ENCODE measurements around the gene NBAS.

The NBAS gene

GRCh38 chr2:15601681-15602080 is 40.5 kb upstream of the NBAS start:
- Histone ChIP-seq H3K9me3 (no peaks in the 10 kb centered on the region), H3K4me1 (no peaks in the 10 kb centered on the region), H3K27ac (no peak overlapping the region), H3K36me3 (peaks cover 92 to 100% (median 97%) of the 10 kb centered on the region in 3 donors), H3K4me3 (no peak overlapping the region), H3K27me3 (no peaks in the 10 kb centered on the region)
- intact Hi-C loops (cut with DNase I; ENCODE audit: low total_unique reads), result no loop called here
- no peak for TF ChIP-seq CTCF (IDR thresholded peaks at IDR 0.05)
- no peak for DNase-seq

GRCh38 chr2:15599994-15600393 is 38.9 kb upstream of the NBAS start:
- H3K4me3 ChIP-seq, result no peak overlapping the region
- H3K27ac ChIP-seq, result no peak overlapping the region
- DNase-seq, result no peak
- no peaks in the 10 kb centered on the region for H3K27me3 ChIP-seq
- peaks cover 90 to 97% (median 96%) of the 10 kb centered on the region in 3 donors for H3K36me3 ChIP-seq
- intact Hi-C loops (cut with DNase I; ENCODE audit: low total_unique reads), result no loop called here
- TF ChIP-seq CTCF (IDR thresholded peaks at IDR 0.05), result no peak
- no peaks in the 10 kb centered on the region for H3K4me1 ChIP-seq
- H3K9me3 ChIP-seq, result no peaks in the 10 kb centered on the region

- no peak for TF ChIP-seq CTCF (IDR thresholded peaks at IDR 0.05)
- H3K4me1 ChIP-seq, result peaks cover 0 to 25% (median 20%) of the 10 kb centered on the region in 4 donors
These were observed 35.8 kb upstream of the NBAS start for GRCh38 chr2:15596968-15597367.

GRCh38 chr2:15596350-15596749 is 35.2 kb upstream of the NBAS start:
- Histone ChIP-seq H3K27ac (no peak overlapping the region), H3K9me3 (no peaks in the 10 kb centered on the region), H3K4me1 (peaks cover 0 to 25% (median 20%) of the 10 kb centered on the region in 4 donors), H3K36me3 (peaks cover 53 to 61% (median 61%) of the 10 kb centered on the region in 3 donors), H3K27me3 (no peaks in the 10 kb centered on the region), H3K4me3 (no peak overlapping the region)
- DNase-seq, result no peak
- TF ChIP-seq CTCF (IDR thresholded peaks at IDR 0.05), result no peak
- intact Hi-C loops (cut with DNase I; ENCODE audit: low total_unique reads), result no loop called here

More at GRCh38 chr2:15596968-15597367, 35.8 kb upstream of the NBAS start:
- H3K27me3 ChIP-seq, result no peaks in the 10 kb centered on the region
- H3K27ac ChIP-seq, result no peak overlapping the region
- peaks cover 59 to 68% (median 67%) of the 10 kb centered on the region in 3 donors for H3K36me3 ChIP-seq
- H3K4me3 ChIP-seq, result no peak overlapping the region
- intact Hi-C loops (cut with DNase I; ENCODE audit: low total_unique reads), result no loop called here
- no peak for DNase-seq
- H3K9me3 ChIP-seq, result no peaks in the 10 kb centered on the region

- peaks cover 49 to 57% (median 57%) of the 10 kb centered on the region in 3 donors for H3K36me3 ChIP-seq
- no peak overlapping the region for H3K27ac ChIP-seq
- intact Hi-C loops (cut with DNase I; ENCODE audit: low total_unique reads), result no loop called here
- no peaks in the 10 kb centered on the region for H3K27me3 ChIP-seq
- DNase-seq, result no peak
- H3K9me3 ChIP-seq, result no peaks in the 10 kb centered on the region
- no peak overlapping the region for H3K4me3 ChIP-seq
- no peak for TF ChIP-seq CTCF (IDR thresholded peaks at IDR 0.05)
- peaks cover 0 to 30% (median 23%) of the 10 kb centered on the region in 4 donors for H3K4me1 ChIP-seq
These were observed 34.8 kb upstream of the NBAS start for GRCh38 chr2:15595936-15596335.

Data from tibial artery (tissue), 4 donors.